K562 (cell line): ENCODE results near the gene LRIF1. TPM values are rescaled to one million over a fixed set of nuclear protein-coding genes. Genes with fewer than 3 reads are reported as not detected.
A peak's percentile ranks its signal among the peaks of the same experiment; 100 is the strongest.

Source experiments
- L3MBTL2 ChIP-seq: fragments of 450-650 bp; IDR thresholded peaks from 2 replicates; pipeline ENCODE4 v1.6.1; 2016; ENCODE audit warnings: mild to moderate bottlenecking, moderate library complexity
- MAFK ChIP-seq: IDR thresholded peaks from 2 replicates; pipeline ENCODE4 v1.6.1; 2011; ENCODE audit warnings: low read length, improper control_type of control experiment
- MGA ChIP-seq: fragments of 450-650 bp; IDR thresholded peaks from 2 replicates; pipeline ENCODE4 v1.6.1; 2016; ENCODE audit warnings: mild to moderate bottlenecking, moderate library complexity
- MYBL2 ChIP-seq, 2 experiments: fragments of 450-650 bp in 1 of 2; sonication (generic) in 1 of 2; formaldehyde crosslinking in 1 of 2; IDR thresholded peaks; 2 replicates each; pipeline versions ENCODE4 v1.6.1 to v1.8.1; 2017 to 2022; ENCODE audit warnings: borderline replicate concordance in 1 of 2, inconsistent platforms in 1 of 2, low read depth in 1 of 2, mild to moderate bottlenecking in 1 of 2, missing genetic modification reagents in 1 of 2, moderate library complexity in 1 of 2
- polyA plus RNA-seq, 8 experiments: library from polyadenylated mRNA; depleted of rRNA in 4 of 8; stranded (reverse) in 5 of 8; unstranded in 3 of 8; fragments of >200 nt; fragmentation: Nextera tagmentation in 2 of 8; fragmentation: Illumina TruSeq in 1 of 8; extraction: Ambion mirVana in 2 of 8; extraction: Trizol in 1 of 8; gene quantifications; 2 replicates each; pipeline versions ENCODE4 v1.2.1 to v1.2.3, GENCODE V29; 2011 to 2014; ENCODE audit warnings: inconsistent platforms in 1 of 8, missing spikeins in 1 of 8
- total RNA-seq, 7 experiments: library from RNA; depleted of rRNA in 6 of 7; stranded (reverse); fragments of >200 nt in 6 of 7; fragmentation: Illumina TruSeq in 2 of 7; extraction: Trizol in 2 of 7; gene quantifications; 2 replicates each; pipeline versions ENCODE4 v1.2.1 to v1.2.3, GENCODE V29; 2011 to 2021; ENCODE audit warnings: low replicate concordance in 1 of 7
- TF ChIP-seq, protein P1 (sequence below): fragments of 450-650 bp; formaldehyde crosslinking; IDR thresholded peaks from 2 replicates; pipeline ENCODE4 v1.4.0; 2020; ENCODE audit warnings: mild to moderate bottlenecking, moderate library complexity

LRIF1 gene
- total and polyA plus RNA-seq, 9 of the 15 experiments (the other 6 are each of a cell fraction or from before 2014, with no cell fraction given): 35.6 to 88.8 (median 74.1) TPM

DNA sequence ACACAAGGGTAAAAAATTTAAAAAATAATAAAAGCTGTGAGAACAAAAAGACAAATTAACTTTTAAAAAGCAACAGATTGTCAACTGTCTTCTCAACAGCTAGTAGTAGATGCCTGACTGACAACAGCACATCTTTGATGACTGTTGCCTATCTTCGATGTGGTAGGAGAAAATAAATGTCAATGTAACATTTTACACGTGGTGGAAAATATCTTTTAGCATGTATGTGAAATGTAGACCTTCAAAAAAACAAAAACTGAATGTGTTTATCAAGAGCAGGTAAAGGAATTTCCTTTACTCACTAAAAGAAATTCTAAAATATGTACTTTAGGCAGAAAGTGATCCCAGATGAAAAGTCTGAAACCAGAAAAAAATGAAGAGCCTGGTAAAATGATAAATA, 47.9 kb downstream of the LRIF1 start (continued):
- TF ChIP-seq MGA (peak; percentile 26; the same call in 1 of the 2 replicates), L3MBTL2 (no peak; the same call in 1 of the 2 replicates), MAFK (0 out of 2 replicates have a peak, but pooled peaks have one; percentile 9), MYBL2 (IDR thresholded peaks at IDR 0.05; ENCODE audit: low read depth) (peak; percentile 35; the same call in 1 of the 2 replicates), MYBL2 (CRISPR knock-in tag; IDR thresholded peaks at IDR 0.05; ENCODE audit: borderline replicate concordance) (no peak)
- TF ChIP-seq, protein P1, sequence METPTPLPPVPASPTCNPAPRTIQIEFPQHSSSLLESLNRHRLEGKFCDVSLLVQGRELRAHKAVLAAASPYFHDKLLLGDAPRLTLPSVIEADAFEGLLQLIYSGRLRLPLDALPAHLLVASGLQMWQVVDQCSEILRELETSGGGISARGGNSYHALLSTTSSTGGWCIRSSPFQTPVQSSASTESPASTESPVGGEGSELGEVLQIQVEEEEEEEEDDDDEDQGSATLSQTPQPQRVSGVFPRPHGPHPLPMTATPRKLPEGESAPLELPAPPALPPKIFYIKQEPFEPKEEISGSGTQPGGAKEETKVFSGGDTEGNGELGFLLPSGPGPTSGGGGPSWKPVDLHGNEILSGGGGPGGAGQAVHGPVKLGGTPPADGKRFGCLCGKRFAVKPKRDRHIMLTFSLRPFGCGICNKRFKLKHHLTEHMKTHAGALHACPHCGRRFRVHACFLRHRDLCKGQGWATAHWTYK (CRISPR knock-in tag): no peak
